GM10248 (cell line): Measurements from ENCODE around the gene MAP2K7.
"Not testable (repeated sequence)": the region's sequence is repeated elsewhere in the genome, so short reads cannot be mapped to it uniquely, and the experiment has no call there.

Experiments used
- CTCF ChIA-PET: fragments of 300-600 bp; sonication (Branson Sonifier 250); formaldehyde crosslinking; extraction: SDS; loops from one replicate; lab custom pipeline; 2021; ENCODE audit warnings: antibody characterized with exemption; lab: Yijun Ruan, JAX
- POLR2A ChIA-PET: fragments of 350-650 bp; sonication (Branson Sonifier 250); formaldehyde crosslinking; extraction: SDS; loops from one replicate; lab custom pipeline; 2020; ENCODE audit warnings: antibody characterized with exemption; lab: Yijun Ruan, JAX
- DNase-seq: peaks from one replicate; pipeline ENCODE4 v3.0.0; 2012; ENCODE audit errors: extremely low spot score
- CTCF ChIP-seq: IDR thresholded peaks from 2 replicates; pipeline ENCODE4 v1.5.1; 2012; ENCODE audit warnings: mild to moderate bottlenecking, low read depth; ENCODE audit errors: extremely low read depth, missing control alignments, control extremely low read depth

Gene MAP2K7

GRCh38 chr19:7928334-7928706 is 24.6 kb downstream of the MAP2K7 start:
- TF ChIP-seq CTCF = no peak
- DNase-seq = no peak
- CTCF ChIA-PET = interaction anchor here (1.1 to 7.2 kb wide), 2 partner anchors 14 to 76 kb away, joined by 3 to 90 read pairs; partner anchors contain the start of gene TIMM44
- POLR2A ChIA-PET = no interaction called here

GRCh38 chr19:7928741-7929701 is 25.3 kb downstream of the MAP2K7 start:
- ChIA-PET POLR2A (interaction anchor here (0.5 to 3.5 kb wide), 4 partner anchors 13 to 42 kb away, joined by 3 to 16 read pairs (median 6); partner anchors contain the start of gene TIMM44), CTCF (interaction anchor here (0.6 to 7.2 kb wide), 13 partner anchors 8 to 558 kb away, joined by 3 to 90 read pairs (median 3); partner anchors contain the start of genes MAP2K7, SNAPC2 and TIMM44)
- TF ChIP-seq CTCF = peak; percentile 49
- DNase-seq = peak; percentile 75

GRCh38 chr19:7930030-7930429 is 26.4 kb downstream of the MAP2K7 start:
- CTCF ChIA-PET = interaction anchor here (1.1 to 7.2 kb wide), 5 partner anchors 9 to 557 kb away, joined by 3 to 90 read pairs (median 6); partner anchors contain the start of genes SNAPC2 and TIMM44
- POLR2A ChIA-PET = interaction anchor here (0.6 to 3.5 kb wide), 2 partner anchors 14 to 28 kb away, joined by 3 to 16 read pairs; partner anchors contain the start of gene TIMM44
- DNase-seq = not testable (repeated sequence)

GRCh38 chr19:7930765-7931164 is 27.1 kb downstream of the MAP2K7 start:
- DNase-seq = no peak
- no peak for TF ChIP-seq CTCF
- CTCF ChIA-PET = interaction anchor here (1.1 to 7.2 kb wide), 3 partner anchors 10 to 62 kb away, joined by 3 to 90 read pairs (median 6); partner anchors contain the start of genes SNAPC2 and TIMM44
- POLR2A ChIA-PET = interaction anchor here (0.6 to 3.5 kb wide), 2 partner anchors 13 to 29 kb away, joined by 3 to 16 read pairs; partner anchors contain the start of gene TIMM44

- ChIA-PET CTCF (interaction anchor here (1.1 to 7.2 kb wide), 3 partner anchors 11 to 62 kb away, joined by 3 to 90 read pairs (median 6); partner anchors contain the start of genes SNAPC2 and TIMM44), POLR2A (interaction anchor here (3.5 kb wide), 1 partner anchor 12 kb away, joined by 16 read pairs; the partner anchor contains the start of gene TIMM44)
- no peak for TF ChIP-seq CTCF
- no peak for DNase-seq
These were observed 27.8 kb downstream of the MAP2K7 start for GRCh38 chr19:7931221-7932061.

GRCh38 chr19:7932276-7932929 is 28.7 kb downstream of the MAP2K7 start:
- DNase-seq = no peak
- POLR2A ChIA-PET = interaction anchor here (3.5 kb wide), 1 partner anchor 11 kb away, joined by 16 read pairs; the partner anchor contains the start of gene TIMM44
- TF ChIP-seq CTCF = no peak
- CTCF ChIA-PET = interaction anchor here (7.2 kb wide), 1 partner anchor 10 kb away, joined by 90 read pairs; the partner anchor contains the start of gene TIMM44
